OCI-LY3 (cell line): Measurements from ENCODE around the gene CYP2W1.

Experiments used
- H2AFZ ChIP-seq: fragments of 200-600, 300-600 bp; shearing (Covaris generic); 2 replicates; pipeline ENCODE4 v1.6.0; 2014; ENCODE audit warnings: antibody characterized with exemption, low read depth, low read length
- H3K27ac ChIP-seq: fragments of 200-600, 300-600 bp; sonication (generic); 2 replicates; pipeline ENCODE4 v1.5.1; 2014; ENCODE audit warnings: mild to moderate bottlenecking, low read length, moderate library complexity, mixed read lengths
- H3K27me3 ChIP-seq: fragments of 200-600, 300-600 bp; sonication (generic); 2 replicates; pipeline ENCODE4 v1.6.1; 2014; ENCODE audit warnings: low read depth, low read length, mixed read lengths
- H3K36me3 ChIP-seq: fragments of 200-600, 300-600 bp; sonication (generic); replicated peaks from 2 replicates; pipeline ENCODE3; 2014; ENCODE audit warnings: low read depth, low read length, mixed read lengths
- H3K4me1 ChIP-seq: fragments of 300-600, 200-600 bp; sonication (generic); 2 replicates; pipeline ENCODE4 v1.6.1; 2014; ENCODE audit warnings: low read length, mixed read lengths
- H3K4me2 ChIP-seq: fragments of 200-600, 300-600 bp; sonication (generic); 2 replicates; pipeline ENCODE4 v1.6.1; 2014; ENCODE audit warnings: low read length, mixed read lengths
- H3K4me3 ChIP-seq: fragments of 300-600, 200-600 bp; sonication (generic); 2 replicates; pipeline ENCODE4 v1.5.1; 2014; ENCODE audit warnings: antibody characterized with exemption, mild to moderate bottlenecking, low read length, moderate library complexity
- H3K79me2 ChIP-seq: fragments of 300-600, 200-600 bp; shearing (Covaris generic); 2 replicates; pipeline ENCODE4 v1.6.1; 2014; ENCODE audit warnings: mild to moderate bottlenecking, low read length, mixed read lengths
- H3K9ac ChIP-seq: fragments of 300-600, 200-600 bp; shearing (Covaris generic); 2 replicates; pipeline ENCODE4 v1.6.0; 2014; ENCODE audit warnings: mild to moderate bottlenecking, low read length, moderate library complexity
- H3K9me3 ChIP-seq: fragments of 200-600, 300-600 bp; shearing (Covaris generic); 2 replicates; pipeline ENCODE4 v1.6.1; 2014; ENCODE audit warnings: low read length, mixed read lengths; ENCODE audit not compliant: insufficient read depth
- H4K20me1 ChIP-seq: fragments of 200-600, 300-600 bp; sonication (generic); 2 replicates; pipeline ENCODE4 v1.6.1; 2016; ENCODE audit warnings: low read length, mixed read lengths; ENCODE audit not compliant: insufficient read depth
- EZH2phosphoT487 ChIP-seq: fragments of 200-600 bp; shearing (Covaris generic); IDR thresholded peaks from 2 replicates; pipeline ENCODE4 v1.6.1; 2018; ENCODE audit warnings: antibody characterized with exemption, mixed run types, low read depth
- TF ChIP-seq, protein P1 (sequence below): fragments of 200-600, 300-600 bp; sonication (generic); IDR thresholded peaks from 2 replicates; pipeline ENCODE4 v1.5.1; 2014; ENCODE audit warnings: antibody characterized with exemption, low read length, low read depth

Gene CYP2W1

GRCh38 chr7:1025743-1026581 lies 43.0 kb downstream of the CYP2W1 start:
- H3K27ac ChIP-seq: no peak overlapping the region
- H3K4me1 ChIP-seq: peaks cover 61% of the 10 kb centered on the region
- H3K4me3 ChIP-seq: peak overlapping the region; percentile 62; the same call in 1 of the 2 replicates
- H3K36me3 ChIP-seq: peaks cover 10% of the 10 kb centered on the region
- peaks cover 27% of the 10 kb centered on the region for H3K79me2 ChIP-seq
- no peaks in the 10 kb centered on the region for H3K9me3 ChIP-seq
- H2AFZ ChIP-seq: no peak overlapping the region
- H4K20me1 ChIP-seq: peaks cover 28% of the 10 kb centered on the region
- H3K4me2 ChIP-seq: peak overlapping the region; percentile 89; the same call in 1 of the 2 replicates
- no peaks in the 10 kb centered on the region for H3K27me3 ChIP-seq
- H3K9ac ChIP-seq: no peak overlapping the region
- TF ChIP-seq, protein P1, sequence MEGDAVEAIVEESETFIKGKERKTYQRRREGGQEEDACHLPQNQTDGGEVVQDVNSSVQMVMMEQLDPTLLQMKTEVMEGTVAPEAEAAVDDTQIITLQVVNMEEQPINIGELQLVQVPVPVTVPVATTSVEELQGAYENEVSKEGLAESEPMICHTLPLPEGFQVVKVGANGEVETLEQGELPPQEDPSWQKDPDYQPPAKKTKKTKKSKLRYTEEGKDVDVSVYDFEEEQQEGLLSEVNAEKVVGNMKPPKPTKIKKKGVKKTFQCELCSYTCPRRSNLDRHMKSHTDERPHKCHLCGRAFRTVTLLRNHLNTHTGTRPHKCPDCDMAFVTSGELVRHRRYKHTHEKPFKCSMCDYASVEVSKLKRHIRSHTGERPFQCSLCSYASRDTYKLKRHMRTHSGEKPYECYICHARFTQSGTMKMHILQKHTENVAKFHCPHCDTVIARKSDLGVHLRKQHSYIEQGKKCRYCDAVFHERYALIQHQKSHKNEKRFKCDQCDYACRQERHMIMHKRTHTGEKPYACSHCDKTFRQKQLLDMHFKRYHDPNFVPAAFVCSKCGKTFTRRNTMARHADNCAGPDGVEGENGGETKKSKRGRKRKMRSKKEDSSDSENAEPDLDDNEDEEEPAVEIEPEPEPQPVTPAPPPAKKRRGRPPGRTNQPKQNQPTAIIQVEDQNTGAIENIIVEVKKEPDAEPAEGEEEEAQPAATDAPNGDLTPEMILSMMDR: no peak
- TF ChIP-seq EZH2phosphoT487: no peak

GRCh38 chr7:1026721-1027161 lies 43.8 kb downstream of the CYP2W1 start:
- no peak overlapping the region for H3K9ac ChIP-seq

GRCh38 chr7:1027242-1028043 lies 44.5 kb downstream of the CYP2W1 start:
- TF ChIP-seq EZH2phosphoT487: no peak
- TF ChIP-seq, protein P1: no peak
- Histone ChIP-seq H3K4me3 (peak overlapping the region; percentile 77), H3K36me3 (peaks cover 10% of the 10 kb centered on the region), H4K20me1 (peaks cover 16% of the 10 kb centered on the region; the same call in 1 of the 2 replicates), H2AFZ (no peak overlapping the region), H3K27me3 (no peaks in the 10 kb centered on the region), H3K4me1 (peaks cover 62% of the 10 kb centered on the region), H3K9ac (peak overlapping the region; percentile 73), H3K79me2 (peaks cover 27% of the 10 kb centered on the region), H3K4me2 (peak overlapping the region; percentile 74), H3K27ac (no peak overlapping the region), H3K9me3 (no peaks in the 10 kb centered on the region)

More at GRCh38 chr7:1026721-1027161, 43.8 kb downstream of the CYP2W1 start:
- Histone ChIP-seq H3K27me3 (no peaks in the 10 kb centered on the region), H2AFZ (no peak overlapping the region), H4K20me1 (peaks cover 21% of the 10 kb centered on the region), H3K79me2 (peaks cover 27% of the 10 kb centered on the region), H3K36me3 (peaks cover 10% of the 10 kb centered on the region), H3K4me2 (peak overlapping the region; percentile 74), H3K4me3 (peak overlapping the region; percentile 77), H3K4me1 (peaks cover 62% of the 10 kb centered on the region), H3K9me3 (no peaks in the 10 kb centered on the region), H3K27ac (no peak overlapping the region)
- TF ChIP-seq, protein P1: no peak
- no peak for TF ChIP-seq EZH2phosphoT487
